H1 (cell line): Measurements from ENCODE around the gene GFPT1.
A peak's percentile ranks its signal among the peaks of the same experiment; 100 is the strongest.

ENCODE experiments used
- CTCF ChIP-seq, 3 experiments: IDR thresholded peaks; 1 replicate in 2 of 3; 2 replicates in 1 of 3; pipeline versions ENCODE4 v1.5.1 to v1.6.1; 2011; ENCODE audit warnings: low read length in 3 of 3, mild to moderate bottlenecking in 3 of 3, inconsistent platforms in 2 of 3, low read depth in 1 of 3, moderate library complexity in 1 of 3; ENCODE audit not compliant: insufficient read depth in 1 of 3; ENCODE audit errors: control extremely low read depth in 1 of 3
- SP1 ChIP-seq: IDR thresholded peaks from 2 replicates; pipeline ENCODE4 v1.6.1; 2011; ENCODE audit warnings: low read depth, low read length
- TCF12 ChIP-seq: IDR thresholded peaks from 2 replicates; pipeline ENCODE4 v1.6.1; 2011; ENCODE audit warnings: low read depth, mild to moderate bottlenecking, low read length

GRCh38 chr2:69309351-69310110 lies 77.5 kb downstream of the GFPT1 start:
- TF ChIP-seq SP1 (0 out of 2 replicates have a peak, but pooled peaks have one; percentile 5), TCF12 (no peak), CTCF (IDR thresholded peaks at IDR 0.05; ENCODE audit: control extremely low read depth in 1 of 3, insufficient read depth in 1 of 3, low read depth in 1 of 3, low read length in 3 of 3) (no peak)
